A549 (cell line): Measurements from ENCODE around the gene PDE1C. TPM values are rescaled to one million over a fixed set of nuclear protein-coding genes. Genes with fewer than 3 reads are reported as not detected.

Experiments
- ATAC-seq, 2 experiments: fragments of 200-7000 bp in 1 of 2; fragments of >200 bp in 1 of 2; cut with Nextera tagmentation in 1 of 2; cut with Tn5 transposase in 1 of 2; 3 replicates each; pipeline versions ENCODE4 v1.8.0 to v1.9.1; 2018 to 2020; ENCODE audit warnings: mild to moderate bottlenecking in 1 of 2, moderate library complexity in 1 of 2
- CTCF ChIA-PET: fragments of 300-600 bp; sonication (Branson Sonifier 250); formaldehyde crosslinking; extraction: SDS; loops from one replicate; lab custom pipeline; 2021; ENCODE audit warnings: antibody characterized with exemption, inconsistent platforms; lab: Yijun Ruan, JAX
- POLR2A ChIA-PET: fragments of 350-600 bp; formaldehyde crosslinking; extraction: SDS; loops from one replicate; lab custom pipeline; 2021; ENCODE audit warnings: antibody characterized with exemption, inconsistent platforms; lab: Yijun Ruan, JAX
- DNase-seq, 2 experiments: peaks; one replicate each; pipeline versions ENCODE4 v3.0.0 to v3.0.0-alpha.2; 2011 to 2016; ENCODE audit warnings: low read depth in 1 of 2, low spot score in 1 of 2
- FAIRE-seq: peaks from 2 replicates; lab custom pipeline; 2011; peaks lifted over from hg19 to GRCh38; lab: Jason Lieb, UNC
- H3K27ac ChIP-seq, 2 experiments: fragments of >200 bp; sonication (Bioruptor Twin); formaldehyde crosslinking; 3 replicates each; pipeline ENCODE4 v1.5.1; 2016 to 2017
- H3K4me1 ChIP-seq: fragments of >200 bp; sonication (Bioruptor Twin); formaldehyde crosslinking; 3 replicates; pipeline ENCODE4 v1.6.1; 2016
- H3K4me2 ChIP-seq: fragments of >200 bp; sonication (Bioruptor Twin); formaldehyde crosslinking; 3 replicates; pipeline ENCODE4 v1.6.1; 2016
- H3K4me3 ChIP-seq: fragments of >200 bp; sonication (Bioruptor Twin); formaldehyde crosslinking; 3 replicates; pipeline ENCODE4 v1.5.1; 2016
- H3K9me3 ChIP-seq: fragments of >200 bp; sonication (Bioruptor Twin); formaldehyde crosslinking; 3 replicates; pipeline ENCODE4 v1.6.1; 2016
- CEBPB ChIP-seq, 2 experiments: fragments of >200 bp in 1 of 2; sonication (Bioruptor Twin) in 1 of 2; formaldehyde crosslinking in 1 of 2; IDR thresholded peaks; 2 replicates each; pipeline ENCODE4 v1.6.1; 2012 to 2016
- CHD4 ChIP-seq: fragments of 200-600 bp; sonication (generic); IDR thresholded peaks from 2 replicates; pipeline ENCODE4 v1.6.1; 2016; ENCODE audit warnings: antibody characterized with exemption, mild to moderate bottlenecking, borderline replicate concordance
- EHF ChIP-seq: fragments of 250-450 bp; sonication (Bioruptor Pico); IDR thresholded peaks from 2 replicates; pipeline ENCODE4 v1.5.0; 2020; ENCODE audit warnings: mild to moderate bottlenecking
- EHMT2 ChIP-seq: fragments of 200-600 bp; sonication (generic); IDR thresholded peaks from 2 replicates; pipeline ENCODE4 v1.6.1; 2016; ENCODE audit warnings: antibody characterized with exemption, low read depth, mild to moderate bottlenecking, moderate library complexity
- EP300 ChIP-seq, 2 experiments: fragments of >200 bp; sonication (Bioruptor Twin); formaldehyde crosslinking; IDR thresholded peaks; 2 replicates in 1 of 2; 3 replicates in 1 of 2; pipeline ENCODE4 v1.6.1; 2016 to 2017
- FOSB ChIP-seq: fragments of 250-450 bp; sonication (Bioruptor Pico); IDR thresholded peaks from 2 replicates; pipeline ENCODE4 v1.5.0; 2020; ENCODE audit warnings: mild to moderate bottlenecking, moderate library complexity
- GATA3 ChIP-seq: IDR thresholded peaks from 2 replicates; pipeline ENCODE4 v1.6.1; 2012; ENCODE audit warnings: borderline replicate concordance
- HDAC2 ChIP-seq: fragments of 200-600 bp; sonication (generic); IDR thresholded peaks from 2 replicates; pipeline ENCODE4 v1.6.1; 2016
- HEYL ChIP-seq: fragments of 250-450 bp; sonication (Bioruptor Pico); IDR thresholded peaks from 2 replicates; pipeline ENCODE4 v1.8.0; 2021; ENCODE audit warnings: mild to moderate bottlenecking, moderate library complexity
- JUN ChIP-seq, 2 experiments: fragments of >200 bp; sonication (Bioruptor Twin); formaldehyde crosslinking; IDR thresholded peaks; 2 replicates in 1 of 2; 3 replicates in 1 of 2; pipeline ENCODE4 v1.6.1; 2016 to 2017
- NPAS2 ChIP-seq: fragments of 250-450 bp; sonication (Bioruptor Pico); IDR thresholded peaks from 2 replicates; pipeline ENCODE4 v1.8.0; 2022; ENCODE audit warnings: mild to moderate bottlenecking, moderate library complexity, borderline replicate concordance
- RAD21 ChIP-seq, 2 experiments: fragments of >200 bp in 1 of 2; sonication (Bioruptor Twin) in 1 of 2; formaldehyde crosslinking in 1 of 2; IDR thresholded peaks in 1 of 2; conservative IDR thresholded peaks in 1 of 2; 2 replicates in 1 of 2; 3 replicates in 1 of 2; pipeline ENCODE4 v1.6.1; 2012 to 2018; ENCODE audit warnings: inconsistent platforms in 1 of 2
- RNF2 ChIP-seq: fragments of 200-600 bp; sonication (generic); IDR thresholded peaks from 2 replicates; pipeline ENCODE4 v1.6.1; 2016; ENCODE audit warnings: low read depth, mild to moderate bottlenecking, antibody characterized with exemption, moderate library complexity, borderline replicate concordance
- SMC3 ChIP-seq: fragments of >200 bp; sonication (Bioruptor Twin); formaldehyde crosslinking; IDR thresholded peaks from 3 replicates; pipeline ENCODE4 v1.6.1; 2018; ENCODE audit warnings: inconsistent platforms
- ZC3H11A ChIP-seq: fragments of 450-650 bp; IDR thresholded peaks from 2 replicates; pipeline ENCODE4 v1.6.1; 2014; ENCODE audit warnings: antibody characterized with exemption, mild to moderate bottlenecking
- ZNF302 ChIP-seq: fragments of 250-450 bp; sonication (Bioruptor Pico); IDR thresholded peaks from 2 replicates; pipeline ENCODE4 v1.9.0; 2021; ENCODE audit warnings: inconsistent platforms, mild to moderate bottlenecking, moderate library complexity
- WGBS: methylation state at CpG from one replicate; pipeline ENCODE4 v1.1.6; 2017; ENCODE audit errors: missing lambda C conversion rate; 5-methylcytosine and 5-hydroxymethylcytosine counted together
- polyA plus RNA-seq, 4 experiments: library from polyadenylated mRNA; depleted of rRNA in 3 of 4; stranded (reverse); fragments of >200 nt; fragmentation: RNase III in 1 of 4; extraction: RNeasy Plus Mini Kit Qiagen cat#74134 plus additional on column Dnase treatment in 1 of 4; gene quantifications; 2 replicates in 3 of 4; 3 replicates in 1 of 4; pipeline ENCODE4 v1.2.3, GENCODE V29; 2011 to 2017
- TF ChIP-seq, protein P1 (sequence below): IDR thresholded peaks from 2 replicates; pipeline ENCODE4 v1.6.1; 2012
- TF ChIP-seq, protein P2 (sequence below): fragments of >200 bp; sonication (Bioruptor Twin); formaldehyde crosslinking; IDR thresholded peaks from 3 replicates; pipeline ENCODE4 v1.5.1; 2016
- TF ChIP-seq, protein P3 (sequence below): IDR thresholded peaks from 2 replicates; pipeline ENCODE4 v1.6.1; 2012
- TF ChIP-seq, protein P4 (sequence below): fragments of >200 bp; sonication (Bioruptor Twin); formaldehyde crosslinking; IDR thresholded peaks from 2 replicates; pipeline ENCODE4 v1.6.1; 2016

Gene PDE1C
- polyA plus RNA-seq, 2 of the 4 experiments (the other 2 are of a cell fraction): 8.0 to 11.0 TPM

DNA sequence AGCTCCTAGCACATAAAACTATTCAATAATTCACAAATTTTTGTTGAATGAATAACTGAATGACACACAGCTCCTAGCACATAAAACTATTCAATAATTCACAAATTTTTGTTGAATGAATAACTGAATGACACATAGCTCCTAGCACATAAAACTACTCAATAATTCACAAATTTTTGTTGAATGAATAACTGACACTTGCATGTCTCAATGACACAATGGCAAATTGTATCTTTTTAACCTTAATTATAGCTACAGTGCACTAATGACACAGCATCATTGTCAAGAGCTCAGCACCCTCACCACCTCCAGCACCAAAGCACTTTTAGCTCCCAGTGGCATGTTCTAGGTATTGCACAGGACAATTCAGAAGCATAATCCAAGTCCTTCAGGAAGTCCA, 131.6 kb downstream of the PDE1C start (continued):
- TF ChIP-seq, protein P1, sequence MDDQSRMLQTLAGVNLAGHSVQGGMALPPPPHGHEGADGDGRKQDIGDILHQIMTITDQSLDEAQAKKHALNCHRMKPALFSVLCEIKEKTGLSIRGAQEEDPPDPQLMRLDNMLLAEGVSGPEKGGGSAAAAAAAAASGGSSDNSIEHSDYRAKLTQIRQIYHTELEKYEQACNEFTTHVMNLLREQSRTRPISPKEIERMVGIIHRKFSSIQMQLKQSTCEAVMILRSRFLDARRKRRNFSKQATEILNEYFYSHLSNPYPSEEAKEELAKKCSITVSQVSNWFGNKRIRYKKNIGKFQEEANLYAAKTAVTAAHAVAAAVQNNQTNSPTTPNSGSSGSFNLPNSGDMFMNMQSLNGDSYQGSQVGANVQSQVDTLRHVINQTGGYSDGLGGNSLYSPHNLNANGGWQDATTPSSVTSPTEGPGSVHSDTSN: 0 out of 2 replicates have a peak, but pooled peaks have one; percentile 56
- TF ChIP-seq, protein P2, sequence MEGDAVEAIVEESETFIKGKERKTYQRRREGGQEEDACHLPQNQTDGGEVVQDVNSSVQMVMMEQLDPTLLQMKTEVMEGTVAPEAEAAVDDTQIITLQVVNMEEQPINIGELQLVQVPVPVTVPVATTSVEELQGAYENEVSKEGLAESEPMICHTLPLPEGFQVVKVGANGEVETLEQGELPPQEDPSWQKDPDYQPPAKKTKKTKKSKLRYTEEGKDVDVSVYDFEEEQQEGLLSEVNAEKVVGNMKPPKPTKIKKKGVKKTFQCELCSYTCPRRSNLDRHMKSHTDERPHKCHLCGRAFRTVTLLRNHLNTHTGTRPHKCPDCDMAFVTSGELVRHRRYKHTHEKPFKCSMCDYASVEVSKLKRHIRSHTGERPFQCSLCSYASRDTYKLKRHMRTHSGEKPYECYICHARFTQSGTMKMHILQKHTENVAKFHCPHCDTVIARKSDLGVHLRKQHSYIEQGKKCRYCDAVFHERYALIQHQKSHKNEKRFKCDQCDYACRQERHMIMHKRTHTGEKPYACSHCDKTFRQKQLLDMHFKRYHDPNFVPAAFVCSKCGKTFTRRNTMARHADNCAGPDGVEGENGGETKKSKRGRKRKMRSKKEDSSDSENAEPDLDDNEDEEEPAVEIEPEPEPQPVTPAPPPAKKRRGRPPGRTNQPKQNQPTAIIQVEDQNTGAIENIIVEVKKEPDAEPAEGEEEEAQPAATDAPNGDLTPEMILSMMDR: 0 out of 3 replicates have a peak, but pooled peaks have one; percentile 23
- no peak for TF ChIP-seq CHD4
- TF ChIP-seq SMC3: peak; percentile 40; the same call in 2 of the 3 replicates
- no peak for TF ChIP-seq ZC3H11A
- TF ChIP-seq, protein P3, sequence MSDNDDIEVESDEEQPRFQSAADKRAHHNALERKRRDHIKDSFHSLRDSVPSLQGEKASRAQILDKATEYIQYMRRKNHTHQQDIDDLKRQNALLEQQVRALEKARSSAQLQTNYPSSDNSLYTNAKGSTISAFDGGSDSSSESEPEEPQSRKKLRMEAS: peak; percentile 66; the same call in 1 of the 2 replicates

DNA sequence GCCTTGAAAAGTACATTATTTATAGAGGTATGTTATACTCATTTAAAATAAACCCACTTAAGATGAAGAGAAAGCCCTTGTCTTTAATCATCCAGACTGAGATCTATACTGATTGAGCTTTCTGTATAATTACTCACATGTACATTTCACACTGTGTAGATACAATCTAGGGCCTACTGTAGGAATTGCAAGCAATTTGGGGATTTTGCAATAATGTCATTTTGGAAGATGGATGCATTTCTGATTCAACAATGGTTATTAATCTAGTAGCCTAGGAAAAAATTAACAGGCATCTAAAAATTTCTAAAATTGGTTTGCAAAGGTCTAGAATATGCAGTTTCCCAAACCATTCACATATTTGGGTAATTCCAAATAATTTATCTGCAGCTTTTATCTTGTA, 132.2 kb downstream of the PDE1C start:
- DNase-seq (no peak), FAIRE-seq (no peak), ATAC-seq (no peak)
- TF ChIP-seq RNF2: no peak
- peak; percentile 56 to 93; a peak in 3 of 4 replicates for TF ChIP-seq CEBPB (IDR thresholded peaks at IDR 0.05)
- peak; percentile 76; the same call in 1 of the 2 replicates for TF ChIP-seq GATA3
- ChIA-PET CTCF (interaction anchor here (0.6 to 1.9 kb wide), 6 partner anchors 8 to 225 kb away, joined by 3 to 6 read pairs (median 3); no protein-coding TSS in a partner anchor), POLR2A (interaction anchor here (1.3 to 1.7 kb wide), 2 partner anchors 10 to 39 kb away, joined by 12 to 14 read pairs; no protein-coding TSS in a partner anchor)
- Histone ChIP-seq H3K4me3 (no peak overlapping the region), H3K4me1 (peaks cover 100% of the 10 kb centered on the region), H3K27ac (peak overlapping the region; percentile 78 to 87), H3K4me2 (peak overlapping the region; percentile 71), H3K9me3 (peaks cover 8% of the 10 kb centered on the region; the same call in 2 of the 3 replicates)

DNA sequence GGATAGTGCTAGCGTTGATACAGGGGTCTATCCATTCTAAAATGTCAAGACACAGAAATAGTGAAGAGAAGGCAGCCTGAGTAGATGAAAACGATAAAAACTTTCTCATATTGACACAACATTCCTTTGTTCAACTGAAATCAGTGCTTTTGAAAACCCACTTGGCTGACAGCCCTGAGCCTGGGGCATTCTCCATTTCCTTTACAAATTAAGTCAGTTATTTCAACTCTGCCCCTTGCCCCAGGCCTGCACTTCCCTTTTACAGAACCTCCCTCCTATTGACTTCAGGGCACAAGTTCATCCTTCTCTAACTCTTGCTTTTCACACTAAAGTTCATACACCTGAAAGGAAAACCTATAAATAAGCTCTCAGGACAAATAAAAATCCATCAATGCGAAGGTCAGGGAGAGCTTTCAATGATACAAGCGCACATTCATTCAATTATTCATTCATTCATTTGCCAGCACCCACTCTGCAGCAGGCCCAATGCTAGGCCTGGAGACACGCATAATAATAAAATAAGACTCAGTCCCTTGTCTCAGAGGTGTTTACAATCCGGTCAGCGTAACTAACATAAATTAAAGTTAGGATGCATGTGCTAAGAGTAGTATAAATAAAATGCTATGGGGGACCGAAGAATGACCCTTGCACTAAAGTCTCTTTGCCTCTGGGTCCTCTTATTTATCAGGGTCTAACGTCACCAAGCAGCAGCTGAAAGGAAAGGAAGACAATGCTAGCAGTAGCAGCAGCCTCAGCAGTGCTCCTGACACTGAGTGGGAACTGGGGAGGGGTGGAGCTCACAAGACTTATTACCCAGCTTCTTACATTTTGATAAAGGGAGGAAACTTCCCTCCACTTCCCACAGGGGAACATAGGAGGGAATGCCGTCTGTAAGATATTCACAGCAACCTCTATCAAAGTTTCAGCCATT, 134.8 kb downstream of the PDE1C start:
- peak in 1 of 2 experiments; percentile 19; a peak in 2 of 6 replicates for ATAC-seq
- CTCF ChIA-PET: interaction anchor here (0.8 to 1.0 kb wide), 2 partner anchors 13 to 16 kb away, joined by 3 to 4 read pairs; no protein-coding TSS in a partner anchor

More for the DNA sequence above, 134.8 kb downstream of the PDE1C start:
- POLR2A ChIA-PET: no interaction called here
- H3K27ac ChIP-seq: peak overlapping the region; percentile 78 to 87
- H3K4me2 ChIP-seq: peak overlapping the region; percentile 65
- DNase-seq (peak in 1 of 2 experiments; percentile 69), FAIRE-seq (no peak)
- no peak overlapping the region for H3K4me3 ChIP-seq
- WGBS: 46% methylated on average over 10 of the region's 10 CpGs
- TF ChIP-seq CEBPB (IDR thresholded peaks at IDR 0.05) (peak in 1 of 2 experiments; percentile 45; a peak in 1 of 4 replicates), SMC3 (0 out of 3 replicates have a peak, but pooled peaks have one; percentile 10), HEYL (CRISPR knock-in tag) (no peak), NPAS2 (CRISPR knock-in tag) (no peak), EHF (CRISPR knock-in tag) (no peak), FOSB (CRISPR knock-in tag) (no peak), HDAC2 (no peak), GATA3 (peak; percentile 83), EP300 (IDR thresholded peaks at IDR 0.05) (peak in 1 of 2 experiments; percentile 54; a peak in 1 of 5 replicates), RAD21 (conservative IDR thresholded peaks at IDR 0.05 in 1 of 2, IDR thresholded peaks at IDR 0.05 in 1 of 2) (no peak), JUN (IDR thresholded peaks at IDR 0.05) (0 out of 5 replicates have a peak, but pooled peaks of 1 of the 2 experiments have one; percentile 31), ZNF302 (no peak), EHMT2 (no peak)
- TF ChIP-seq, protein P2: no peak
- TF ChIP-seq, protein P4, sequence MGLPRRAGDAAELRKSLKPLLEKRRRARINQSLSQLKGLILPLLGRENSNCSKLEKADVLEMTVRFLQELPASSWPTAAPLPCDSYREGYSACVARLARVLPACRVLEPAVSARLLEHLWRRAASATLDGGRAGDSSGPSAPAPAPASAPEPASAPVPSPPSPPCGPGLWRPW: no peak
- H3K4me1 ChIP-seq: peaks cover 74% of the 10 kb centered on the region
- peaks cover 8% of the 10 kb centered on the region; the same call in 2 of the 3 replicates for H3K9me3 ChIP-seq
